GM19240 (cell line): ENCODE measurements around the gene PPP5C.
"Not testable (repeated sequence)": the region's sequence is repeated elsewhere in the genome, so short reads cannot be mapped to it uniquely, and the experiment has no call there.

Source experiments
- DNase-seq: peaks from one replicate; pipeline ENCODE4 v3.0.0; 2011; ENCODE audit warnings: low spot score; ENCODE audit not compliant: insufficient read length

The PPP5C gene

DNA sequence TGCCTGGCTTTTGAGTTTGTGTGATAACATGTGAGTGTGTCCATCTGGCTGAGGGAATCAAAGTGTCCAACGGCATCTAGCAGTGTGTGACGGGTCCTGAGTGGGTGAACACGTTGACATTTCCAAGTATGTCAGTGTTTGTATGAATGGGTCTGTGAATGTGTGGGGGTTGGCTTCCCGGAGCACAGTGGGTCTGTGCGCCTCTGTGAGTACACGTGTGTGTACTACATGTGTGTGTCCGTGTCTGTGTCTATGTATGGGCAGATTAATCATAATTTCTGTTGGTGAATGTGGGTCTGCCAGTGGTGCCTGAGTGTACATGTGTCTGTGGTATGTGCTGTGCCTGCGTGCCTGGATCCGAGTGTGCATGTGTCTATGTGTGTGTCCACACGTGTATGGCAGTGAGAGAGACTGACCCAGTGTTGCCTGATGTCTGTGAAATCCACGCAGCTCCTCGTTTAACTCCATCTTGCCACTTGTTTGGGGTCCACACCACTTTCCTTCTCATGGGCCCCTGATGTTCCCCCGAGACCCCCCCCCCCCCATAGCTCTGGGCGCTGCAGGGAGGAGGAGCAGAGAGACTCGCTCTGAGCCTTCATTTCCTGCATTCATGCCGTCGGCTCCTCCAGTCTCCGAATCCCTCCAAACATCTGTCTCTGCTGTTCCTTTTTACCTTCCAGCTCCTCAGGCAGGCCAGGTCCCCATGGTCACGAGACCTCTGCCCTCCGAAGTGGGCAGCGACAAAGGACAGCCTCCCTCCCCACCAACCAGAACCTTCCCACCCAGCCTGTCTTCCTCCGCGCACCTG, 61.2 kb downstream of the PPP5C start:
- DNase-seq: no peak

- no peak for DNase-seq
Measured at GRCh38 chr19:46408664-46409039, 61.8 kb downstream of the PPP5C start.

- no peak for DNase-seq
Measured at GRCh38 chr19:46409191-46409590, 62.3 kb downstream of the PPP5C start.

DNA sequence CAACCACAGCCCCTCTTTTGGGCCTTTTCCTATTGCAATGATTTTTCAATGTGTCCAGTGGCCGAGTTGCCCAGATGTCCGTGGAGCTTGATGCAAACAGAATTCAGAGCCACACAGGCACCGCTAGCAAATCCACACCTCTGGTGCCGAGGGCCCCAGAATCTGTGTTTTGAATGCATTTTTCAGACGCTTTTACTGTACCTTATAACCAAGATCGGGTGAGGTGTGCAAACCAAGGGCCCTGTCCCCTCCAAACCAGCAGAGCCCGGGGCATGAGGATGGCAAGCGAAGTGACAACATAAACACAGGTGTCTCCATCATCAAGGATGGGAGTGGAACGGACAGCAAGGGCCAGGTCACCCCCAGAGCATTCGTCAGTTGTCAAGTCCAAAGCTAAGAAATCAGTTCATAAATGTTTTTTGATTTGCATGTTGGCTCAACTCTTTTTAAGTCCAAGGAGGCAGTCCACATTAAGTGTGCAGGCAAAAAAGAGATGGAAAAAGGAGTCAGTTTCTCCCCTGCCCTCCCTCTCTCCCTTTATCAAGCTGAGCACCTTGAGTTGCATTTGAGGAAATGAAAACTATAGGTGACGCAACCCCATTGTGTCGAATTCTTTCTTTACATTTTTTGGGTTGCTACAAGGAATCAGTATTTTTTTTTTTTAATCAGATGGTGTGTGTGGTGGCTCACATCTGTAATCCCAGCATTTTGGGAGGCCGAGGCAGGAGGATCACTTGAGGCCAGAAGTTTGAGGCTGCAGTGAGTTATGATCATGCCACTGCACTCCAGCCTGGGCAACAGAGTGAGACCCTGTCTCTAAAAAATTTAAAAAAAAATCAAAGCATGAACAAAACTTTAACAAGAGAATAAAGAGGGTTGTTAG, 63.6 kb downstream of the PPP5C start:
- no peak for DNase-seq

- no peak for DNase-seq
Measured at GRCh38 chr19:46411088-46411924, 64.4 kb downstream of the PPP5C start.

DNA sequence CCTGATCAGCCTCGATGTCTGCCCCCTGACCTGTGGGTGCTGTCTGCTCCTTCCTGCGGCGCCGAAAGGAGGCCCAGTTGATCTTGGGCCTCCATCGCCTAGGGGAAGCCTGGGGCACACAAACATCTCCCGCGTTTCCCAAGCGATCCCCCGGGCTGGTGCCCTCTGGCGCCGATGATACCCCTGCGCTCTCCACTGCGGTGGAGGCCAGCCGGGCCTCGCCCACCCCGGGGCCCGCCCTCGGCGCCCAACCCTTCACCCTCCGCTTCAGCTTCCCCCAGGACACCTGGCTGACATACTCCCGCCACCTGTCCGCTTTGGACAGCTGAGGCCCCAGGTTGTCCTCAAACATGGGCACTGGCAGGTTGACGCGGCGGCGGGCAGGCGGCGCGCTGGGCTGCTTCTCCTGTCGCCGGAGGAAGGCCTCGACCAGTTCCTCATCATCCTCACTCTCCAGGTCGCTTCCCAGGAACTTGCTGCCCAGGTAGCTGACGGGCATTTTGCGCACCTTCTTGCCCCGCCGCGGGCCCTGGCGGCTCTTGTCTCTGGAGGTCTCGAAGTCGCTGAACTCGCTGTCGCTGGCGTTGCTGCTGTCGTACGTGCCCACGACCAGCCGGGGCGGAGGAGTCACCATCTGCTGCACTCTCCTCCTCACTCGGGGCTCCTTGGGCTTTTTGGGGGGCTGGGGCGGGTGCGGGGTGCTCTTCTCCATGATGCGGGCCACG, 65.2 kb downstream of the PPP5C start:
- DNase-seq: no peak

- no peak for DNase-seq
Measured at GRCh38 chr19:46412650-46413261, 65.9 kb downstream of the PPP5C start.

GRCh38 chr19:46413262-46414031, 66.6 kb downstream of the PPP5C start, which contains the start of gene CCDC8:
CCDC8 (minus strand) TSS chr19:46413564; CDS start chr19:46412810, 754 bp downstream.
- DNase-seq: no peak

- not testable (repeated sequence) for DNase-seq
Measured at GRCh38 chr19:46414899-46415298, 68.0 kb downstream of the PPP5C start.

GRCh38 chr19:46415804-46416709, 69.2 kb downstream of the PPP5C start:
- DNase-seq: not testable (repeated sequence)

- no peak for DNase-seq
Measured at GRCh38 chr19:46420056-46420455, 73.2 kb downstream of the PPP5C start.

GRCh38 chr19:46422344-46422743, 75.5 kb downstream of the PPP5C start:
- no peak for DNase-seq

- DNase-seq: no peak
Measured at GRCh38 chr19:46423188-46423587, 76.3 kb downstream of the PPP5C start.

GRCh38 chr19:46426035-46426505, 79.2 kb downstream of the PPP5C start:
- DNase-seq: no peak

DNA sequence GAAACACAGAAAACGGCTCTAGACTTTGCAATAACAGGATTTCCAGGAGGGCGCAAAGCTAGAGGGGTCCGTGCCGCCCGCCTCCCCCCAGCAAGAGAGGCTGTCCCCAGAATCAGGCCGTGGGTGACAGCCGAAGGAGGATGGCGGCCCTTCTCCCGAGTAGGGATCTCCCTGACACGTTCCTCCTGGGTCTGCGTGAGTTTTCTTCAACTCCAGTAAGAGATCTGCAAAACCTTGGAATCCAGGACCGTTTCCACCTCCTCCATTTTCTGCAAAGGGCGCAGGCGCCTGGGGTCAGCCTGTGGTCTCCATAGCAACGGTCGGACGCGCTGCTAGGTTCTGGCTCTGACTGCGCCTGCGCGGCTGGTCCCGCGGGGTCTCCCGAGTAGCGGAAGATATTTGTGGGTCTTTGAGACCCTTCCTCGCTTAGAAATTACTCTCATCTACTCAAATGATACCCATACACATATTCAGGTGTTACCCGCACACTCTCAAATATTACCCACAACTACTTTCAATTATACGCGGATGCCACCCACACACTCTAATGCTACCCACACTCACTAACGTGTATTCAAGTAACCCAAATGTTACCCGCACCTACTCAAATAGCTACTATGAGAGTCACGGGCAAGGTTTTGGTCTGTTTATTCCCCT, 79.7 kb downstream of the PPP5C start:
- DNase-seq: no peak

DNA sequence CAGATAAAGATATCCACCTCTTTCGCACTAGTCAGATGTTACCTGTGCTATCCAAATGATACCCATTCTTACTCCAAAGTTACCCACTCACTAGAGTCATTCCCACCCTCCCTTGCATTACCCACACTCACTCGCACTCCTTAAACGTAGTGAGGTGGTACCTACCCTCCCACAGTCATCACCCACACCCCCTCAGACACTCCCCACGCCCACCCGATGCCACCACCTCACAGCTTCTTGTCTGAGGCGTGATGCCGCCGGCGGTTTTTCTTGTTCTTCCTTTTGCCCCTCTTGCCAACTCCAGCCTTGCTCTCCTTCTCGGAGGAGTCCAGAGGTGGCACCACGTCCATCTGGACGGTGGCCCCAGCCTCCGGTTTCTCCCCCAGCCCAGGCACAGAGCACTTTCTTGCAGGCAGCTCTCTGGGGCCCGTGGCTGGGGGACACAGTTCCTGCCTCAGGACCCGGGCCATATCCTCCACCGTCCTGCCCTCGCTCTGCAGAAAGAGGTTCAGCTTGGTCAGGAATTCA, 80.7 kb downstream of the PPP5C start:
- DNase-seq: no peak

- DNase-seq: no peak
Measured at GRCh38 chr19:46428239-46429135, 81.6 kb downstream of the PPP5C start, which contains the start of gene PNMA8C. PNMA8C (minus strand) TSS chr19:46428936; CDS start chr19:46428359, 577 bp downstream.
